Type B pancreatic cell (in vitro differentiated cells): ENCODE measurements around the gene STC2. TPM values are rescaled to one million over a fixed set of nuclear protein-coding genes. Genes with fewer than 3 reads are reported as not detected.
A peak's percentile ranks its signal among the peaks of the same experiment; 100 is the strongest.
"Not testable (repeated sequence)": the region's sequence is repeated elsewhere in the genome, so short reads cannot be mapped to it uniquely, and the experiment has no call there.

ENCODE experiments used
- DNase-seq: peaks from one replicate; pipeline ENCODE4 v3.0.0; 2021; ENCODE audit warnings: mixed read lengths; ENCODE audit not compliant: unreplicated experiment; ENCODE audit errors: extremely low spot score
- H3K27ac Mint-ChIP-seq: 2 replicates; pipeline ENCODE4 v1.8.0; 2021; ENCODE audit warnings: mild to moderate bottlenecking, mixed read lengths
- H3K27me3 Mint-ChIP-seq: 2 replicates; pipeline ENCODE4 v1.8.0; 2021; ENCODE audit warnings: mixed read lengths
- H3K36me3 Mint-ChIP-seq: 2 replicates; pipeline ENCODE4 v1.8.0; 2021; ENCODE audit warnings: mixed read lengths
- H3K4me1 Mint-ChIP-seq: one replicate; pipeline ENCODE4 v1.8.0; 2021; ENCODE audit warnings: mixed read lengths; ENCODE audit not compliant: unreplicated experiment
- H3K4me3 Mint-ChIP-seq: 2 replicates; pipeline ENCODE4 v1.8.0; 2021; ENCODE audit warnings: mild to moderate bottlenecking, mixed read lengths
- H3K9me3 Mint-ChIP-seq: 2 replicates; pipeline ENCODE4 v1.8.0; 2021; ENCODE audit warnings: mixed read lengths
- long read RNA-seq: library from polyadenylated mRNA; unstranded; transcript quantifications from one replicate; pipeline ENCODE4 v2.0.0, GENCODE V29; 2020
- total RNA-seq: library from RNA; stranded (reverse); gene quantifications from 2 replicates; pipeline ENCODE4 v1.2.1, GENCODE V29; 2021; ENCODE audit warnings: low replicate concordance
- TF ChIP-seq, protein P1 (sequence below): fragments of 200-600 bp; sonication (generic); conservative IDR thresholded peaks from 2 replicates; pipeline ENCODE4 v1.5.0; 2021; ENCODE audit warnings: antibody characterized with exemption, mild to moderate bottlenecking

STC2 gene, protein sequence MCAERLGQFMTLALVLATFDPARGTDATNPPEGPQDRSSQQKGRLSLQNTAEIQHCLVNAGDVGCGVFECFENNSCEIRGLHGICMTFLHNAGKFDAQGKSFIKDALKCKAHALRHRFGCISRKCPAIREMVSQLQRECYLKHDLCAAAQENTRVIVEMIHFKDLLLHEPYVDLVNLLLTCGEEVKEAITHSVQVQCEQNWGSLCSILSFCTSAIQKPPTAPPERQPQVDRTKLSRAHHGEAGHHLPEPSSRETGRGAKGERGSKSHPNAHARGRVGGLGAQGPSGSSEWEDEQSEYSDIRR
- 25.7 and 45.3 TPM in 2 replicates for total RNA-seq
- long read RNA-seq, full-length matches to known transcripts: 29 of 32 reads
- long read RNA-seq, partial matches to known transcripts: 1 of 32 reads
- long read RNA-seq, other reads (novel, unspliced or antisense): 2 of 32 reads

DNA sequence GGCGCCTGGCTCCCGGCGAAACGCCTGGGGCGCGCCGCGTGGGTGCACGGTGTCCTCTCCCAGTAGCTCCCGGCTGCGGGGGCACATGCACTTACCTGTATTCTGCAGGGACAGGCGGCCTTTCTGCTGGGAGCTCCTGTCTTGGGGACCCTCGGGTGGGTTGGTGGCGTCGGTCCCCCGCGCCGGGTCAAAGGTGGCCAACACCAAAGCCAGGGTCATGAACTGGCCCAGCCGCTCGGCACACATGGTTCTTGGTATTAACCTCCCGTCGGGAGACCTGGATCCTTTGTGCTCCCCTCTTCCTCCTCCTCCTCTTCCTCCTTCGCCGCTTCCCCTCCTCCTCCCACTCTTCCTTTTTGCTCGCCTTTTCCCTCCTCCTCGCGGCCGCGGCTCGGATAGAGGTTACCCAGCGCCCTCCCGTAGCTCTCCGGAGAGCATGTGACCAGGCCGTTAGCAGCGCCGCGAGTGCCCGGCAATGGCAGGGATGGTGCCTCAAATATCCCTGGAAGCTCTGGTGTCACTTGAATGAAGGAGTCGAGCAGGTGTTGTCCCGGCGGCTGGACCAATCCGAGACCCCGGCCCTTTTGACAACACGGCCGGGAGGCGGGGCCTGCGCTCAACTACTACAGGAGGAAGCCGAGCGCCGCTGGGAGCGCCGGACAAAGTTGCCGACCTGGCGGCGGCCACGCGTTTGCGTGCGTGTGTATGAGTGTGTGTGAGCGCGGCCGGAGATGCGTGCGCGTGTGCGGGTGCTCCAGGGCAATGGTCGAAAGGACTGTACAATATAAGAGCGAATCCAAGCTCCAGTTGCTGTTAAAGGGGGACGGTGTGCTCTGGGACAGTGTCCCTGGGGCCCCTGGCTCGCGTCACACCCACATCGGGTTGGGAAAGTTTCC is at the start of gene STC2:
Gene STC2, minus strand, starts transcription at position 467 of the 896 bp plus-strand sequence. Its CDS starts 221 bp downstream, at position 246.
- Mint-ChIP-seq H3K27me3 (peaks cover 63% of the 10 kb centered on the region), H3K27ac (peak within 1 kb of the TSS; percentile 97), H3K4me3 (peak within 1 kb of the TSS; percentile 99), H3K36me3 (peaks cover 17% of the 10 kb centered on the region), H3K4me1 (peaks cover 35% of the 10 kb centered on the region), H3K9me3 (no peaks in the 10 kb centered on the region)
- TF ChIP-seq, protein P1, sequence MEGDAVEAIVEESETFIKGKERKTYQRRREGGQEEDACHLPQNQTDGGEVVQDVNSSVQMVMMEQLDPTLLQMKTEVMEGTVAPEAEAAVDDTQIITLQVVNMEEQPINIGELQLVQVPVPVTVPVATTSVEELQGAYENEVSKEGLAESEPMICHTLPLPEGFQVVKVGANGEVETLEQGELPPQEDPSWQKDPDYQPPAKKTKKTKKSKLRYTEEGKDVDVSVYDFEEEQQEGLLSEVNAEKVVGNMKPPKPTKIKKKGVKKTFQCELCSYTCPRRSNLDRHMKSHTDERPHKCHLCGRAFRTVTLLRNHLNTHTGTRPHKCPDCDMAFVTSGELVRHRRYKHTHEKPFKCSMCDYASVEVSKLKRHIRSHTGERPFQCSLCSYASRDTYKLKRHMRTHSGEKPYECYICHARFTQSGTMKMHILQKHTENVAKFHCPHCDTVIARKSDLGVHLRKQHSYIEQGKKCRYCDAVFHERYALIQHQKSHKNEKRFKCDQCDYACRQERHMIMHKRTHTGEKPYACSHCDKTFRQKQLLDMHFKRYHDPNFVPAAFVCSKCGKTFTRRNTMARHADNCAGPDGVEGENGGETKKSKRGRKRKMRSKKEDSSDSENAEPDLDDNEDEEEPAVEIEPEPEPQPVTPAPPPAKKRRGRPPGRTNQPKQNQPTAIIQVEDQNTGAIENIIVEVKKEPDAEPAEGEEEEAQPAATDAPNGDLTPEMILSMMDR: no peak
- DNase-seq: peak; percentile 84

DNA sequence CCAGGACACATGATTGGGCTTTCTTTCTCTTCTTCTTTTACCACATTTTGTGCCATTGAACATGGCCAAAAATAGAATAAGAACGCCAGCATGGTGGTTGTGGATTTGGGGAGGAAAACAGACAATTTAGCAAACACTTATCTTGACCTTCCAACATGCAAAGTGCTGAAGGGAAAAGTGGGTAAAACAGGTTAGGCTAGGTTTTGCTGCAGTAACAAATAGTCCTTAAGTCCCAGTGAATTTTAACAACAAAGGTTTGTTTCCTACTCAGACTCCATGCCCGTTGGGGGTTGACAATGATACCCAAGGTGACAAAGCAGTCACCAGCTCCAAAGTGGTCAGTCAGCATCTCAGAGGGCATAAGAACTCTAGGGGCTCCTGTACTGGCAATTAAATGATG is 43.2 kb upstream of the STC2 start:
- Mint-ChIP-seq H3K36me3 (no peaks in the 10 kb centered on the region), H3K9me3 (peaks cover 8% of the 10 kb centered on the region), H3K4me1 (no peaks in the 10 kb centered on the region), H3K27me3 (peaks cover 7% of the 10 kb centered on the region), H3K4me3 (no peak overlapping the region), H3K27ac (no peak overlapping the region)
- no peak for DNase-seq
- TF ChIP-seq, protein P1: no peak

DNA sequence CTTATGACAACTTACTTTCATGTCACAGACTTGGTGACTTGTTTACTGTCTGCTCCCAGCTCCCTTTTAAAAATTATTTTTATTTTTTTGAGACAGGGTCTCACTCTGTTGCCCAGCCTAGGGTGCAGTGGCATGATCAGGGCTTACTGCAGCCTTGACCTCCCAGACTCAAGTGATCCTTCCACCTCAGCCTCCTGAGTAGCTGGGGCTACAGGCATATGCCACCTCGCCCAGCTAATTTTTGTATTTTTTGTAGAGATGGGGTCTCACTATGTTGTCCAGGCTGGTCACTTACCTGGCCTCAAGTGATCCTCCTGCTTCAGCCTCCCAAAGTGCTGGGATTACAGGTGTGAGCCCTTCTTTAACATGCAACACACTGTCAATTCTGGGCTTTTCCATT is 35.2 kb upstream of the STC2 start:
- DNase-seq, H3K9me3 Mint-ChIP-seq, H3K4me3 Mint-ChIP-seq, H3K27ac Mint-ChIP-seq, H3K4me1 Mint-ChIP-seq, H3K36me3 Mint-ChIP-seq: not testable (repeated sequence)
- H3K27me3 Mint-ChIP-seq: peaks cover 18% of the 10 kb centered on the region

DNA sequence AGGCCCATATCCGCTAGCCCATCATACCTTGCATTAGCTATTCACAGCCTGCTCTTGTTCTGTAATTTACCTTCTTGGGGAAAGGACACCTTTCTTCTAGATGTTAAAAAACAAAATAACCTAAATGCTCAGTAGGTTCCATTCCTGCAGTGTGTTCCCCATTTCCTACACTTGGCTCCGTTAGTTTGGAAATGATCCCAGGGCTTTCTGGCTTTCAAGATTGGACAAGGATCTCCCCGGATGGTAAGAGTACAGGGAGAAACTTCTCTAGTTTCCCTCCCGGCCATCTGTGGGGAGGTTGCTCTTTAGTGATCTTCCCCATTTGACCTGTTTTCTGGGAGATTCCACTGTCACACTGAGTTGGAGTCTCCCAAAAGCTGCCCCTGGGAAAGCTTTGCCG is 27.3 kb upstream of the STC2 start:
- Mint-ChIP-seq H3K36me3 (no peaks in the 10 kb centered on the region), H3K4me1 (peaks cover 7% of the 10 kb centered on the region), H3K9me3 (no peaks in the 10 kb centered on the region), H3K27ac (no peak overlapping the region), H3K4me3 (no peak overlapping the region), H3K27me3 (peaks cover 3% of the 10 kb centered on the region)
- no peak for DNase-seq
- TF ChIP-seq, protein P1: no peak

DNA sequence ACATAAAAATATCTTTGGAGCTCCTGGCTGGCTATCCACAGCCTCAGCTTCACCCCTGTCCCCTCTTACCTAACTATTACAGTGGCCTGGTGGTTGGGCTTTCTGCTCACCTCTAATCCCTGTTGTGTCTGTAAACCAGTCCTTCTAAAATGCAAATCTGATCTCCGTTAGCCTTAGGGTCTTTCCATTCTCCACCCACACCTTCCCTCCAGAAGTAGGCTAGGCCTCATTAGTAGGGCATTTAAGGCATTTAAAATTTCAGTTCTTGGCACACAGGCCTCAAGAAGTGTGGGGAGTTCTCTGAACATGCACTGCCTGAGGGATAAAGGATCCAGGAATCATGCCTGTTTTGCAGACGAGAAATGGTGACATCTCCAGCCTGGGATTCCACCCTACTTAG is 26.4 kb upstream of the STC2 start:
- no peak for DNase-seq
- H3K27me3 Mint-ChIP-seq: peaks cover 6% of the 10 kb centered on the region
- no peaks in the 10 kb centered on the region for H3K9me3 Mint-ChIP-seq
- no peaks in the 10 kb centered on the region for H3K36me3 Mint-ChIP-seq
- no peak overlapping the region for H3K27ac Mint-ChIP-seq
- H3K4me1 Mint-ChIP-seq: peaks cover 7% of the 10 kb centered on the region
- no peak overlapping the region for H3K4me3 Mint-ChIP-seq
- TF ChIP-seq, protein P1: no peak
